GM10248 (cell line): ENCODE results near the gene PHF21B.

ENCODE experiments used
- CTCF ChIA-PET: fragments of 300-600 bp; sonication (Branson Sonifier 250); formaldehyde crosslinking; extraction: SDS; loops from one replicate; lab custom pipeline; 2021; ENCODE audit warnings: antibody characterized with exemption; lab: Yijun Ruan, JAX
- POLR2A ChIA-PET: fragments of 350-650 bp; sonication (Branson Sonifier 250); formaldehyde crosslinking; extraction: SDS; loops from one replicate; lab custom pipeline; 2020; ENCODE audit warnings: antibody characterized with exemption; lab: Yijun Ruan, JAX
- DNase-seq: peaks from one replicate; pipeline ENCODE4 v3.0.0; 2012; ENCODE audit errors: extremely low spot score
- CTCF ChIP-seq: IDR thresholded peaks from 2 replicates; pipeline ENCODE4 v1.5.1; 2012; ENCODE audit warnings: mild to moderate bottlenecking, low read depth; ENCODE audit errors: extremely low read depth, missing control alignments, control extremely low read depth

Gene PHF21B

GRCh38 chr22:44928711-44929358, 81.0 kb downstream of the PHF21B start:
- TF ChIP-seq CTCF, result no peak
- ChIA-PET POLR2A (no interaction called here), CTCF (no interaction called here)
- no peak for DNase-seq

- ChIA-PET POLR2A (no interaction called here), CTCF (no interaction called here)
- DNase-seq, result no peak
- TF ChIP-seq CTCF, result no peak
Measured at GRCh38 chr22:44928136-44928463, 81.7 kb downstream of the PHF21B start.

GRCh38 chr22:44927463-44928135, 82.2 kb downstream of the PHF21B start:
- no peak for DNase-seq
- CTCF ChIA-PET, result no interaction called here
- TF ChIP-seq CTCF, result no peak
- POLR2A ChIA-PET, result no interaction called here

GRCh38 chr22:44926491-44927415, 83.1 kb downstream of the PHF21B start:
- CTCF ChIA-PET, result no interaction called here

GRCh38 chr22:44926124-44926475, 83.7 kb downstream of the PHF21B start:
- ChIA-PET CTCF (no interaction called here), POLR2A (no interaction called here)

More at GRCh38 chr22:44926491-44927415, 83.1 kb downstream of the PHF21B start:
- TF ChIP-seq CTCF, result no peak
- POLR2A ChIA-PET, result no interaction called here
- no peak for DNase-seq

More at GRCh38 chr22:44926124-44926475, 83.7 kb downstream of the PHF21B start:
- DNase-seq, result no peak
- TF ChIP-seq CTCF, result no peak
